Lower leg skin (tissue), 3 donors: ENCODE results near the gene RASGRP2.

Experiments used
- CTCF ChIP-seq, 3 donors: fragments of 450-650 bp; IDR thresholded peaks; one replicate each; pipeline ENCODE4 v1.5.1; 2016; ENCODE audit warnings: antibody characterized with exemption in 3 of 3, mild to moderate bottlenecking in 3 of 3, moderate library complexity in 2 of 3
- POLR2A ChIP-seq, 2 donors: fragments of 450-650 bp; IDR thresholded peaks; one replicate each; pipeline ENCODE4 v1.6.1; 2016 to 2017; ENCODE audit warnings: antibody characterized with exemption in 2 of 2, mild to moderate bottlenecking in 1 of 2, moderate library complexity in 1 of 2

DNA sequence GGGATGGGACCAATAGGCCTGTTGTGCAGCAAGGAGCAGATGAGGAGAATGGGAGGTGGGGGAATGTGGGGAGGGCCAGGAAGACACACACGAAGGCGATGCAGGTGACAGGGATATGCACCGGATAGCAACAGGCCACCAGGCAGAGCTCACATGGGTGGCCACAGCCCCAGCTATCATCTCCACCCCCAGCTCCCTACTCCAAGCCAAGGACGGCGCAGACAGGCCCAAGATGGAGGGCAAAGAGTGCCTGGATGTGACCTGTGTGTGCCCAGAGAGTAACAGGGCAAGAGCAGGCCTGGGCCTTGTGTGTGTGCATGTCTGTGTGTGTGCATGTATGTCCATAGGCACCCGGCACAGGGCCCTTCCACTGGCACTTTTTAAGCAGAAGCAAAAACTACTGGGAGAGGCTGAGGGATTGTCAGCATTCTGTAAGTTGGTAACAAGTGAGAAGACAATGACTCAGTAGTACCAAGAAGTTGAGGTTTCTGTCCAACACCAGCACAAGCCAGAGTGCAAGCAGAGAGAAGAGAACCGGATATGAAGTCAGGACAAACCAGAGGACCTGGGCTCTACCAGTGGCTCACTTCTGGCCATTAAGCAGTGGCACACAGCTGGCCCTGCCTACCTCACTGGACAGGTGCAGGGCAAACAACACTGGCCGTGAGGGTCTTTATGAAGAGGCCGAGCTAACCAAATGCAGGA, 57.3 kb downstream of the RASGRP2 start:
- TF ChIP-seq CTCF (IDR thresholded peaks at IDR 0.05) (no peak), POLR2A (IDR thresholded peaks at IDR 0.05) (no peak)
